ENCODE measurements around the gene FES.

FES gene

GRCh38 chr15:90860942-90861675 lies 23.2 kb upstream of the FES start:
- no peak overlapping the region for H3K4me3 ChIP-seq (ENCODE audit: low read depth, low read length)
- DNase-seq (ENCODE audit: low read depth), result peak; percentile 99
- TF ChIP-seq CTCF (IDR thresholded peaks at IDR 0.05; ENCODE audit: control insufficient read depth, extremely low read depth, insufficient read depth), result no peak

- no peak overlapping the region for H3K4me3 ChIP-seq (ENCODE audit: low read depth, low read length)
- TF ChIP-seq CTCF (IDR thresholded peaks at IDR 0.05; ENCODE audit: control insufficient read depth, extremely low read depth, insufficient read depth), result no peak
- no peak for DNase-seq (ENCODE audit: low read depth)
Observed at GRCh38 chr15:90862487-90862886, 21.8 kb upstream of the FES start.

GRCh38 chr15:90862964-90863778 lies 21.1 kb upstream of the FES start:
- no peak for TF ChIP-seq CTCF (IDR thresholded peaks at IDR 0.05; ENCODE audit: control insufficient read depth, extremely low read depth, insufficient read depth)
- no peak for DNase-seq (ENCODE audit: low read depth)
- no peak overlapping the region for H3K4me3 ChIP-seq (ENCODE audit: low read depth, low read length)

- TF ChIP-seq CTCF (IDR thresholded peaks at IDR 0.05; ENCODE audit: control insufficient read depth, extremely low read depth, insufficient read depth), result no peak
- DNase-seq (ENCODE audit: low read depth), result no peak
- no peak overlapping the region for H3K4me3 ChIP-seq (ENCODE audit: low read depth, low read length)
Observed at GRCh38 chr15:90863987-90864386, 20.3 kb upstream of the FES start.

GRCh38 chr15:90864507-90864906 lies 19.8 kb upstream of the FES start:
- no peak for DNase-seq (ENCODE audit: low read depth)
- TF ChIP-seq CTCF (IDR thresholded peaks at IDR 0.05; ENCODE audit: control insufficient read depth, extremely low read depth, insufficient read depth), result no peak
- H3K4me3 ChIP-seq (ENCODE audit: low read depth, low read length), result no peak overlapping the region

- TF ChIP-seq CTCF (IDR thresholded peaks at IDR 0.05; ENCODE audit: control insufficient read depth, extremely low read depth, insufficient read depth), result no peak
- DNase-seq (ENCODE audit: low read depth), result no peak
- H3K4me3 ChIP-seq (ENCODE audit: low read depth, low read length), result no peak overlapping the region
Observed at GRCh38 chr15:90865702-90866101, 18.6 kb upstream of the FES start.

Measured in LNCaP clone FGC (cell line).